ENCODE measurements around the gene EPHB1.

DNA sequence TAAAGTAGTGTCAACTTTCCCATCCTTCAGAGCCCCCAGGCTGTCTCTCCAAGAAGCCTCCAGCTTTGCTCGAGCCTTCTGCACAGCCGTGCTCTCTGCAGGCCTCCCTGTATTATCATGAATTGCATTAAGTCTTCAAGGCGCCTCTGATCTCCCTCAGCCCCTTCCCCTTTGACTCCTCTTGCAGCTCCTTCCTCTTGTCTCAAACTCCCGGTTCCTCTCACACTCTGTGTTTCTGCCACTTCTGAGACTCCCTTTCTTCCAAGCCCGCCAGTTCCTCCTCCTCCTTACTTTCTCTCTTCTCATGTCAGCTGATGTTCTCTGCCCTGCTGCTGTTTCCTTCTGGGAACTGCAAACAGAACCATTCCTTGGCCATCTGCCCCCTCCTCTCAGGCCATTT, 418.8 kb downstream of the EPHB1 start:
- TF ChIP-seq, protein P1, sequence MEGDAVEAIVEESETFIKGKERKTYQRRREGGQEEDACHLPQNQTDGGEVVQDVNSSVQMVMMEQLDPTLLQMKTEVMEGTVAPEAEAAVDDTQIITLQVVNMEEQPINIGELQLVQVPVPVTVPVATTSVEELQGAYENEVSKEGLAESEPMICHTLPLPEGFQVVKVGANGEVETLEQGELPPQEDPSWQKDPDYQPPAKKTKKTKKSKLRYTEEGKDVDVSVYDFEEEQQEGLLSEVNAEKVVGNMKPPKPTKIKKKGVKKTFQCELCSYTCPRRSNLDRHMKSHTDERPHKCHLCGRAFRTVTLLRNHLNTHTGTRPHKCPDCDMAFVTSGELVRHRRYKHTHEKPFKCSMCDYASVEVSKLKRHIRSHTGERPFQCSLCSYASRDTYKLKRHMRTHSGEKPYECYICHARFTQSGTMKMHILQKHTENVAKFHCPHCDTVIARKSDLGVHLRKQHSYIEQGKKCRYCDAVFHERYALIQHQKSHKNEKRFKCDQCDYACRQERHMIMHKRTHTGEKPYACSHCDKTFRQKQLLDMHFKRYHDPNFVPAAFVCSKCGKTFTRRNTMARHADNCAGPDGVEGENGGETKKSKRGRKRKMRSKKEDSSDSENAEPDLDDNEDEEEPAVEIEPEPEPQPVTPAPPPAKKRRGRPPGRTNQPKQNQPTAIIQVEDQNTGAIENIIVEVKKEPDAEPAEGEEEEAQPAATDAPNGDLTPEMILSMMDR (IDR thresholded peaks at IDR 0.05; ENCODE audit: extremely low read depth in 1 of 2, insufficient read depth in 1 of 2, low read depth in 1 of 2, low read length in 2 of 2), result no peak
- TF ChIP-seq POLR2A (IDR thresholded peaks at IDR 0.05; ENCODE audit: low read depth, low read length), result no peak
- no peak for TF ChIP-seq JUN (IDR thresholded peaks at IDR 0.05; ENCODE audit: borderline replicate concordance, insufficient read depth, insufficient read length, low read depth)
- TF ChIP-seq MYC (IDR thresholded peaks at IDR 0.05; ENCODE audit: low read depth, low read length), result no peak
- no peak for TF ChIP-seq POLR2AphosphoS5 (IDR thresholded peaks at IDR 0.05; ENCODE audit: insufficient read depth, low read depth, low read length)
- no peak for TF ChIP-seq GATA2 (IDR thresholded peaks at IDR 0.05; ENCODE audit: insufficient read depth, insufficient read length, low read depth, low read length)
- no peak for TF ChIP-seq EZH2 (IDR thresholded peaks at IDR 0.05; ENCODE audit: borderline replicate concordance, low read depth, low read length, severe bottlenecking)
- TF ChIP-seq, protein P2, sequence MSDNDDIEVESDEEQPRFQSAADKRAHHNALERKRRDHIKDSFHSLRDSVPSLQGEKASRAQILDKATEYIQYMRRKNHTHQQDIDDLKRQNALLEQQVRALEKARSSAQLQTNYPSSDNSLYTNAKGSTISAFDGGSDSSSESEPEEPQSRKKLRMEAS (IDR thresholded peaks at IDR 0.05; ENCODE audit: insufficient read depth, insufficient read length), result no peak
- no peak for TF ChIP-seq FOS (IDR thresholded peaks at IDR 0.05; ENCODE audit: borderline replicate concordance, insufficient read depth, low read length)
